Fibroblast of upper back skin (primary cell): ENCODE measurements around the gene ABHD12B.

Source experiments
- DNase-seq: peaks from one replicate; pipeline ENCODE4 v3.0.0-alpha.2; 2013

Gene ABHD12B, protein sequence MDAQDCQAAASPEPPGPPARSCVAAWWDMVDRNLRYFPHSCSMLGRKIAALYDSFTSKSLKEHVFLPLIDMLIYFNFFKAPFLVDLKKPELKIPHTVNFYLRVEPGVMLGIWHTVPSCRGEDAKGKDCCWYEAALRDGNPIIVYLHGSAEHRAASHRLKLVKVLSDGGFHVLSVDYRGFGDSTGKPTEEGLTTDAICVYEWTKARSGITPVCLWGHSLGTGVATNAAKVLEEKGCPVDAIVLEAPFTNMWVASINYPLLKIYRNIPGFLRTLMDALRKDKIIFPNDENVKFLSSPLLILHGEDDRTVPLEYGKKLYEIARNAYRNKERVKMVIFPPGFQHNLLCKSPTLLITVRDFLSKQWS

GRCh38 chr14:50871914-50872732, at the start of gene ABHD12B:
Gene ABHD12B, plus strand, starts transcription at chr14:50872053. Its CDS starts 122 bp downstream, at chr14:50872175.
- DNase-seq, result no peak

DNA sequence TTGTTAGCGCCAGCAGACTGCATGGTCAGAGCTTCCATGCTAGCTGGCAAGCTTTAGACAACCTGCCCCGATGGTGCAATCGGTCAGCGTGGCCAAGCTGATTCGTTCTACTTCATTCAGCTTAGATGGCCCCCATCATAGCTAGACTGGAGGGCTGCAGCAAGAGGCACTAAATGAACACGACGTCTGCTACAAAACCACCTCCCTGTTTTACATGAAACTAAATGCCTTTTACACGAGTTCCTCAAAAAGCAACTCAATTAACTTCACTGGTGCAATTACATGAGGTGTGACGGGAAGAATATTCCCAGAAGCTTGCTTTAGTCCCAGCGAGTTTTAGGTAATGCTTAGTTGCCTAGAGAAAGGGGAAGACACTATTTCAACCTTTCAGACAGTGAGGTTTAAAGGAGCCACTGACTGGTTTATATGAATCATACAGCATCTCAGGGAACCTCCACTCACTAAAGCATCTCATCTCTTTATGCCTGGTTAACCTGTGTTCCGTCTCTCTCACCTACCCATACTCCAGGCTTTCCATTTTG, 49.3 kb upstream of the ABHD12B start:
- no peak for DNase-seq

- peak; percentile 35 for DNase-seq
These were observed 48.6 kb upstream of the ABHD12B start for GRCh38 chr14:50823051-50823761.

DNA sequence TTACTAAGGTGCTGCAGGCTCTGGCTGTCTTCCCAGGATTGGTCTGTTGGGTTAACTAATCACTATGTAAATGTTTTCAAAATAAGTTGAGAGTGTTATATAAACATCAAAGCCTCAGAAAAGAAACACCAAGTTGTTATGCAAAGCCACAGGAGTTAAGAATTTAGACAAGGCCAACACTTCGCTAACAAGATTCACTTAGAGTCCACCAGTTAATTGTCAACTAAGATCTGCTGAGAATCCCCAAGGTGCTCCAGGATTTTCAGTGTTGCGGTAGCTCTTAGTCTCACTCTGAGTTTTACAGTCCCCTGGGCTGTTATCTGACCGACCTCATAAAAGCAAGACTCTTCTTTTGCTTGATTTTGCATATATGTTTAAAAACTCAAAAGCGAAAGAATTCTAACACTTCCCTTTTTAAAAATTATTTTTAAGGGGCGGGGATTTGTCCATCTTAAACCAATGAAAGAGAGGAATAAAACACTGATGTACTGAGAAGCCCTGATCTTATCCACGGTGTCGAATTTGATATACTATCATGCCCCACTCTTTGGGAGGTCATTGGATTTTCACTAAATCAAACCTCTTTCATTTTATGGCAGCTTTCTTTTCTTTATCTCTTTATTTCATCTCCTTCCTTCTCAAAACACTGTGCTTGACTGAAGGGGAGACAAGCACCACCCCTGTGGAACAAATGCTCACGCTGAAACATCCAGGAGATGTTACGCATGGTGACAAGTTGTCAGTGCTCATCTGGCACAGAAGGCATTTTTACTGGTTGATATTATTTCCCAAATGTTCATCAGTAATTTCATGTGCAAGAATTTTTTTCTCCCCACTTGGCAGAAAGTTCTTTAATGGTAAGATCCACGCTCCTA, 47.9 kb upstream of the ABHD12B start:
- DNase-seq, result no peak

DNA sequence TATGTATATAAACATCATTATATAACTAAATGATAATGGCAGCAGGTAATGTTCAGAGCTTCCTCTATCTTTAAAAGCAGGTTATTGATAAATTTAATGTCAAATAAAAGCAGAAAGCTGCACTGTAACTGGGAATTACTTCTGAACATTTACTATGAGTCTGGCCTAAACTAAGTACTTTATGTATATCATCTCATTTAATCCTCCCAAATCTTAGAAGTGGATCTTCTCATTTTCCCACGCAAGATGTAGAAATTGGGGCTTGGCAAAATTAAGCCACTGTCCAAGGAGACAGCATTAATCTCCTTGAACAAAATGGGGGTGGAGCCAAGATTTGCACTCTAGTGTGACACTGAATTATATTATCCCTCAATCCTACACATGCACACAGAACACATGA, 46.5 kb upstream of the ABHD12B start:
- no peak for DNase-seq

DNA sequence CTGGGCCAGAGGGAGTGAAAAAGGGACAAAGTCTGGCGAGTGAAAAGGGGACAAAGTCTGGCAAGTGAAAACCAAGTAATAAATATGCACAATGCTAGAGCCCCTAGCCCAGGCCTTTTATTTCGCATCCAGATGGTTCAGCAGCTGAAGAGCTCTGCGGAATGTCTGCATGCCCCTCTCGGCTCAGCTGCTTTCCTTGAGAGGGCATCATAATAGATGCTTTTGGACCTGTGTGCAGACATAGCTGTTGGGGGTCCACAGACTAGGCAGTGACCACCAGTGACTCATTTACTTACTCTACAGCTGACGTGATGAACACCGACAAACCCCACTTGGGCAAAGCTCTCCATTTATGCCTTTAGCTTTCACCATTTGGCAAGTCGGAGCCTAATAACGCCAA, 45.2 kb upstream of the ABHD12B start:
- DNase-seq, result no peak

DNA sequence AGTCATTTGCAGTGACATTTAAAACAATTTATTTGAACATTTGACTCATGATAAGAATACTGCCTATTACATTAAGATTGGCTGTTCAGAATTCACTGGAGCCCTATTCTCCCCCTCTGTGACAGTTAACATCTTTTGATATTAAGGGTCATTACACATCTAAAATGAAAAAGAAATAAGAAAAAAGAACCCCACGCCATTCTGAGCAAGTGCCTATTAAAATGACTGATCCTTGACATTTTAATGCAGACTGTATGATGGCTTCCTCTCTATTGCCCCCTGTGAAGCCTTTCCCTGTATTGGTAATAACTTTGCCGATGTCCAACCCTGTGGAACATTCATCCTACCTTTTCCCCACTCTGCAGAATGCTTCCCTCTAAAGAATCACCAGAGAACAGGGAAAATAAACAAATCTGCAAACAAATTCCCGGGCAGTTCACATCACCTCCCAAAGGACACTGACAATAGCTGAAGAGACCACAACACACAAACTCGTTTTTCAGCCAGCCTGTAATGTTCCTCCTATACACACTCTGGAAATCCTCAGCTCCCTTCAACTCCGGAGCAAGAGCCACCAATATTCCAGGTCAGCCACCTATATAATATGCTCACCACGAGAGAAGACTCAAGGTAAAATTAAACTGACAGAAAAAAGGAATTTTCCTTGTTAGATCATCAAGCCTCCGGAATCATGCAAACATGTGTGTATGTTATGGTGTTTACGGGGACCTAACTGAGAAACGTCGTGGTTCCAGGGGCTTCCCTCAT, 42.9 kb upstream of the ABHD12B start:
- no peak for DNase-seq

GRCh38 chr14:50829489-50830043, 42.3 kb upstream of the ABHD12B start:
- DNase-seq, result no peak

- no peak for DNase-seq
These were observed 41.6 kb upstream of the ABHD12B start for GRCh38 chr14:50830044-50830931.

GRCh38 chr14:50830932-50831725, 40.7 kb upstream of the ABHD12B start, which contains the start of gene NIN:
Gene NIN, minus strand, starts transcription at chr14:50831162. Its CDS starts 9,106 bp downstream, at chr14:50822056.
- DNase-seq, result peak; percentile 78

- DNase-seq, result no peak
These were observed 40.1 kb upstream of the ABHD12B start for GRCh38 chr14:50831726-50832168.

DNA sequence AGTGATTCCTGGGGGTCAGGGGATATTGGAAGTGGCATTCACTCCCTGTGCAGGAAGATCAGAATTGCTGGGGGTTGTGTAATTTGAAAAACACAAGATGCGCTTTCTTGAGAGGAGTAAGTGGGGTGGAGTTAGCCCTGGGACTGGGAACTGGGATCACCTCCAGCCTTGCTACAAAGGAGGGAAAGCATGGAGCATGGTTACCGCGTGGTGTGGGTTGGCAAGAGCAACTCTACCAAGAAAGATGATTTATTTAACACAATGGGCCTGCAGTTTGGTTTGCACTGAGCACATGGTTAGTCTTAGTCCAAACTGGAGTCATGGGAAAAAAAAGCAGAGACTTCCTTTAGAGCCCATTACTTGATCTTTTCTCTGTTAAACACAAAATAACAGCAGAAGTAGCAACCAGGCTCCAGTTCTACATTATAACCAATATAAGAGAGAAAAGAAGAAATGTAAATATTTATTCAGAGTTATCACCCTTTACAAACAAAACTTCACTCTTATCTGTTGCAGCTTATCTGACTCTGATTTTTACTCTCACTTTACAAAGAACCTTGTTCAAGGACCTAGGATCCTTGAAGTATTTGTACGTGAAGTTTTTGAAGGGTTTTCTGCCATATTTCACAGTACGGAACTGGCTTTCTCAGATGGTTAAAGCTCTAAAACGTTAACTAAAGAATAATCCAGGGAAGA, 38.8 kb upstream of the ABHD12B start:
- DNase-seq, result no peak

DNA sequence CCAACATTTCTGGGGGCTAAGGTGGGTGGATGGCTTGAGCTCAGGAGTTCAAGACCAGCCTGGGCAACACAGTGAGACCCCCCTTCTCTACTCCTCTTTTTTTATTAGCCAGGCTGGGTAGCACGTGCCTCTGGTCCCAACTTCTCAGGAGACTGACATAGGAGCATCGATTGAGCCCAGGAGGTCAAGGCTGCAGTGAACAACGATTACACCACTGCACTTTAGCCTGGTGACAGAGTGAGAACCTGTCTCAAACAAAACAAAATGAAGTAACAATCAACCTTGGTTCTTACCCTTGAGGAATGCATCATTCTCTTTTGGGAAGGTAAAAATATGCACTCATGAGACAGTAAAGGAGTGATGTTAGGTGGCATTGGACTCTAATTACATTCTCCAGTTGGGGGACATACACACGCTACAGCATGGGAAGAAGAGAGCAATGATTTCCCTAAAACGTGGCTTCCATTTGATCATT, 37.0 kb upstream of the ABHD12B start:
- no peak for DNase-seq

GRCh38 chr14:50835280-50835679, 36.6 kb upstream of the ABHD12B start:
- DNase-seq, result peak; percentile 67

GRCh38 chr14:50836515-50836914, 35.3 kb upstream of the ABHD12B start:
- DNase-seq, result no peak

GRCh38 chr14:50837271-50837670, 34.6 kb upstream of the ABHD12B start:
- no peak for DNase-seq

DNA sequence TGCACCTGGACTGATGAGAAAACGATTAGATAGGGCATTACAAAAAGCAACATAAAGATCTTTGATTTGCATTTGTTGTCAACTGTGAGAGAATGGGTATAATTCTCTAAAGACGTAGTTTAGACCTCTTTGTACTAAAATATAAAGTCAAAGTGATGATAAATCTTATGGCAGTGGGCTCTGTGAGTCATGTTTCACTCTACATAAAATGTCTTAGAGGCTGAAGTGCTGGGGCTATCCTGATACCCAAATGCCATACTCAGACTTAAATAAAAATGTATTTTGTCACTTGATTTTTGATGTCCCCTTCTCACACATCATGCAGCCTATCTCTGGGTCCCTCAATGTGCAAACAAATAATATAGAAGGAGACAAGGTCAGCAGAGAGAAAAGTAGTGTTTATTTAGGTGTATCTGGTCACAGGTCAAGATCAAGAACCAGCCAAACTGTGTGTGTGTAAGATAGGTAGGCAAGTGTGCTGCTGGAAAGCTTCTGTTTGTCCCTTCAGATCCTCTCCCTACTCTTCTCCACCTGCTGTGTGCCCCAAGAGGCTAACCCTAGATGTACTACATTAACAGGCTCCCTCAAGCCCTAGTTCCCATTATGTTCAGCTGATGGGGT, 33.9 kb upstream of the ABHD12B start:
- no peak for DNase-seq

- no peak for DNase-seq
These were observed 32.8 kb upstream of the ABHD12B start for GRCh38 chr14:50839048-50839447.
